HG03565 (cell line): Measurements from ENCODE around the gene ARL13A.
"Not testable (repeated sequence)": the region's sequence is repeated elsewhere in the genome, so short reads cannot be mapped to it uniquely, and the experiment has no call there.

Experiments
- ATAC-seq: cut with Tn5 transposase; IDR thresholded peaks from one replicate; pipeline ENCODE4 v1.9.1; 2021; ENCODE audit warnings: mild to moderate bottlenecking, moderate library complexity; ENCODE audit not compliant: unreplicated experiment

The ARL13A gene

GRCh38 chrX:100969408-100969807 is at the start of gene ARL13A:
TSS of gene ARL13A (plus strand) at chrX:100969708. CDS start at chrX:100973690, 3,982 bp downstream.
- ATAC-seq: no peak

- ATAC-seq: no peak
Measured at GRCh38 chrX:100924375-100924774, 45.1 kb upstream of the ARL13A start.

- no peak for ATAC-seq
Measured at GRCh38 chrX:100926453-100926852, 43.1 kb upstream of the ARL13A start.

GRCh38 chrX:100928660-100929613 is 40.6 kb upstream of the ARL13A start, which contains the start of gene XKRX:
TSS of gene XKRX (minus strand) at chrX:100928917. CDS start at chrX:100928304, 613 bp downstream.
- peak; percentile 44 for ATAC-seq

GRCh38 chrX:100931218-100931924 is 38.1 kb upstream of the ARL13A start:
- ATAC-seq: peak; percentile 78

- ATAC-seq: peak; percentile 14
Measured at GRCh38 chrX:100931925-100932285, 37.6 kb upstream of the ARL13A start.

- no peak for ATAC-seq
Measured at GRCh38 chrX:100935767-100936166, 33.7 kb upstream of the ARL13A start.

- ATAC-seq: no peak
Measured at GRCh38 chrX:100939333-100939732, 30.2 kb upstream of the ARL13A start.

GRCh38 chrX:100944601-100945000 is 24.9 kb upstream of the ARL13A start:
- ATAC-seq: no peak

GRCh38 chrX:100946299-100946927 is 23.1 kb upstream of the ARL13A start:
- no peak for ATAC-seq

GRCh38 chrX:100948557-100948956 is 21.0 kb upstream of the ARL13A start:
- no peak for ATAC-seq

GRCh38 chrX:100962811-100963210 is 6.7 kb upstream of the ARL13A start:
- no peak for ATAC-seq

GRCh38 chrX:100964362-100964761 is 5.1 kb upstream of the ARL13A start:
- ATAC-seq: no peak

- no peak for ATAC-seq
Measured at GRCh38 chrX:100969936-100970335, 428 bp downstream of the ARL13A start.

- ATAC-seq: no peak
Measured at GRCh38 chrX:100973411-100973810, 3.9 kb downstream of the ARL13A start.

GRCh38 chrX:100975212-100975611 is 5.7 kb downstream of the ARL13A start:
- ATAC-seq: no peak

- ATAC-seq: no peak
Measured at GRCh38 chrX:100976211-100976610, 6.7 kb downstream of the ARL13A start.

- ATAC-seq: no peak
Measured at GRCh38 chrX:100979881-100980607, 10.5 kb downstream of the ARL13A start.

GRCh38 chrX:100980608-100981497 is 11.3 kb downstream of the ARL13A start:
- ATAC-seq: no peak

- ATAC-seq: not testable (repeated sequence)
Measured at GRCh38 chrX:100981498-100981845, 12.0 kb downstream of the ARL13A start.
